GM18907 (cell line): ENCODE measurements around the gene TAS2R1.

Experiments
- ATAC-seq: cut with Tn5 transposase; IDR thresholded peaks from one replicate; pipeline ENCODE4 v1.9.1; 2021; ENCODE audit warnings: mild to moderate bottlenecking, moderate library complexity; ENCODE audit not compliant: unreplicated experiment

The TAS2R1 gene

DNA sequence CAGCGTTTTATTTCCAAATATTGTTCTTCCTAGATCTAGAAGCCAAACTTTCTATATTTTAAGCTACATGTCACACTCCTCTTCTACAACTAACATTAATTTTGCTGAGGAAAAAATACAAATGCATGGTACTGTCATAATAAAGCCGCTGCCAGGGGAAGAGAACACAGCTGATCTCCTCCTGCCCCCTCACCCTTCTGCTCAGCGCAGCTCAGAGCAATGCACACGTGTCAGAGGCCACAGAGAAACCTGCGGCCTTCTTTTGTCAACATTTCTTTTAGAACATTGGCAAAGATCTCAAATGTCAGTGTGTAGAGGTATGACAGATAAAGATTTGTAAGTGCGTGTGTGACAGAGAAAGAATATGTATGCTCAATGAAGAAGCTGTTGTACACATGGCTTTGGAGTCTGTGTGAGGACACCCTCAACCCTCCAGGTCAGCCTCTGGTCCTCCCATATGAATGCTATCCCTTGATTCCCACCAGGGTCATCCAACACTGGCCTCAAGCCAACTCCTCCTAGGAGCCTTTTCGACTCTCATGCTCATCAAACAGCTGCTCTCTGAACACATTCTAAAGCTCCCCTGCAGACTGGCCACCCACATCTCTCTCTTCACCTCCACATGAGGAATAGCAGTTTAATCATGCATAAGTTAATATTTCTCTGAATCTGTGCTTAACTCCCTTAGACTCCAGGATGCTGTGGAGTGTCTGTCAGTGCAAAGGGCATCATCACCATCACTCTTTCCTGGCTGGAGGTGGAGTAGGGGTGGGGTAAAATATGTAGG lies 40.9 kb downstream of the TAS2R1 start:
- ATAC-seq = no peak

DNA sequence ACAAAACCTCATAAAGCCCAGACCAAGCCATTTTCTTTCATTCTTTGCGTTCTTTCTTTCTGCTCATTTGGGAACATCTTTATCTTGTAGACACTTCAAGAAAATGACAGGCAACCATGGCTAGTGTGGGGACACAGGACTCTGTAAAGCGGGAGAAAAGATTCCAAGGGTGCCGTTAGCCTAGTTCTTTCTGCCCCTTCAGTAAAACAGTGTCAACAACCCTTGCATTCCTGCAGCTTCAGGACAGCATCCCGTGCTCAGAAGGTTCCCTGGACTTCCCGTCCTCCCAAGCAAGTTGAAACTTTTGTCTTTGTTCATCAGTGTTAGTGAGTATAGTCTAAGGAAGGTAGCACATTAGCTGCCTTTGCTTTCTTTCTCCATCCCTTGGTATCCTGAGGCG lies 41.9 kb downstream of the TAS2R1 start:
- ATAC-seq = no peak

DNA sequence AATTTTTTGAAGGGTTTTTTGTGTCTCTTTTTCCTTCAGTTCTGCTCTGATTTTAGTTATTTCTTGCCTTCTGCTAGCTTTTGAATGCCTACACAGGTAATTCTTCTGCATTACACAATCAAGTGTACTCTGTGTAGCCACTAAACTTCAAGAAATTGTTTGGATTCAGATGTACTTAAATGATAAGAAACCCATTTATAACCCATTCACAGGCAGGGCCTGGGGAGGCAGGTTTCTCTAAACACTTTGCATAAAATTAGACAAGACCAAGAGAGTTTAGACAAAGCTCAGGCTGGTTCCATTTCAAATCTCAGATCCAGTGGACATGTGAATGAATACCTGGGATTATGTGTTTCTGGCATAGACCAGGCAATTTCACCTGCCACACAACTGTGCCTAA lies 43.0 kb downstream of the TAS2R1 start:
- ATAC-seq = no peak

DNA sequence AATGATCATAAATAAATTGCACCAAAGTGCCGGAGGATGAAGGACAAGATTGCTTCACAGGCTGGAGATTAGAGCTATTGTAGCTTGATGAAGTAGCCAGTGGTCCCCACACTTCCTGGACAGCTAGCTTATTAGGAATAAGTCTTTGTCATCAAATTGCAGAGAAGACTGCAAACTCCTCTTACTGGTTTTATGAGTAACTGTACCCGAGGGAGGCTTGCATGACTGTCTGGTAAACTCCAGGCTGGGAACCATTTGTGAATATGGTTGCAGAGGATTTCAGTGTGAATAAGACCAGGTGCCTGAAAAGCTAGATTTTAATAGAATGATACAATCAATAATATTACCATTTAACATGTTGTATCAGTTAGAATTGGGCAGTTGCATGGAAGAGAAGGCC lies 47.7 kb downstream of the TAS2R1 start:
- ATAC-seq = no peak
